HG02798 (cell line): Measurements from ENCODE around the gene COX7A2L.
"Not testable (repeated sequence)": the region's sequence is repeated elsewhere in the genome, so short reads cannot be mapped to it uniquely, and the experiment has no call there.

Experiments used
- ATAC-seq: cut with Tn5 transposase; IDR thresholded peaks from one replicate; pipeline ENCODE4 v1.9.1; 2021; ENCODE audit warnings: mild to moderate bottlenecking; ENCODE audit not compliant: unreplicated experiment, poor library complexity

Gene COX7A2L

DNA sequence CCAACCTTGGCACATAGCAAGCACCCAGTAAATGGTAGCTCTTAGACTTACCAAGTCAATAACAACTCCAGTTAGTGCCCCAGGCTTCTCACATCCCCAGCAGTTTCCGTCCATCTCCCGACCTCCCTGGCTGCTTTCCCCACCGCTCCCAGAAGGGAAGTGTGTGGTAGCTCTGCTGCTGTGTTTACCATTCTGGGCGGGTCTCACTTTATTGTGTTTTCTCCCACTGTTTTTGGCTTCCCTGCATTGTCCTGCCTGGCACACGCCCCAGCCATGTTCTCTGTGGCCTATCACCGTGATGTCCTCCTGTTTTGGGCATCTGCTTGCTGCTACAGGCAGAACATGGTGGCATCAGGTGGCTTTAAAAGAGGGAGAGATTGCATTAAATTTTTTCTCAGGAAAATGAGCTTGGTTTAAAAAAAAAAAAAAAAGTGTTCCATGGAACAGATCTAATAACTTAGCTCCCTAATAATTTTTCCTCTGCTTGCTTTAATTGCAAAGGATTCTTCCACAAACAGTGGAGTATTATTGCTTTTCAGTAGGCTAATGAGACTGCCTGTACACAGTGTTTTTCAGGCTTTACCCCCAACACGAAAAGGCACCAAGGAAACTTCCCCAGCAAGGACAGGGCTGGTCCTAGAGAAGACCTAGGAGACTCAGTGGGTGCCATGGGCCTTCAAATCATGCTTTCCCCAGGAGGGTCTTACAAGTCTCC is 8.0 kb upstream of the COX7A2L start:
- no peak for ATAC-seq

DNA sequence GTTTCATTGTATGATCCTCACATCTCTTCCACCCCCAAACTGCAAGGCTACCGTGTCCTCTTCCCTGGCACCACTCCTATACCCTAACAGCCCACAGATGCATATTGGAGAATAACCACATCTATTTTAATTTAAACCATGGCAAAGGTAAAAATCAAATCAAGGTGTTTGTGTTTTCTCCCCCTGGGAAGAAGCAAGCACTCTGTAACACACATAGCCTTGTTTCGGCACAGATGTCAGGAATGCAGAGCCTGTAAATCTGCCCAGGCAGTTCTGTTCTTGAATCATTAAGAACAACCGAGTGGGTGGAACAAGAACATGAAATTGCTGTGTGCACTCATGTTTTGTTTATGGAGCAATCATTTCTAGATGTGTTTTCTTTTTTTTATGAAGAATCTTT is 6.8 kb upstream of the COX7A2L start:
- ATAC-seq, result no peak

DNA sequence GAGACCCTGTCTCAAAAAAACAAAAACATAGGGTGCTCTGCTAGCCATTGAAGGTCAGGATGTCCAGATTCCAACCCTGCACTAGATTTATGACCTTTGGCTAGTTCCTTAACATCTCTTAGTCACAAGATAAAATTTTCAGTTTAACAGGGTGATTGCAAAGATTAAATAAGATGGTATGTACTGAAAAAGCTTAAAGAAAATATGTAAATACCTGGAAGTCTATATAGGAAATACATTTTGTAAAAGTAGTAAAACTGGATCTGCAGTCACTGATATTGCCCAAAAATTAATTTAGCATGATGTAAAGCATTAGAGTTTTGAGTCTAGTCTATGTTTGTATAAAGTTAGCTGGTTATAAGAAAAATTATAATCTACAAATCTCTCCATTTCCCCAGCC is 5.4 kb upstream of the COX7A2L start:
- no peak for ATAC-seq

DNA sequence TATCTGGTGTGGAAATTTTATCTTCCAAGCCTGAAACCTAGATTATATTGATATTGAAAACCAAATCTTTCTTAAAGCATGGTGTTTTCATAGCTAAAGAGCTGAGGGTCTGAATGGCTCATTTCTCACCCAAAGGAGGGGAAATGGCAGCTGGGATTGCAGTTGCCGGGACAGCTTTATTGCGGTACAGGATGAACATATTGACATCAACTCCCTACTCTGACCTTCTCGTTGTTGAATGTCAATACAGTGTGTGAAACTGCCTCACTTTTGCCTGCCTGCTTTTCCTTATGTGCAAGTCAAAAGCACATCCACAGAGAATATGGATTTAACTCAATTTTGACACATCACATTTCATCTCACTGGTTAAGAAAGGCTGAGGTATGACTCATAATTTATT is 3.6 kb upstream of the COX7A2L start:
- no peak for ATAC-seq

DNA sequence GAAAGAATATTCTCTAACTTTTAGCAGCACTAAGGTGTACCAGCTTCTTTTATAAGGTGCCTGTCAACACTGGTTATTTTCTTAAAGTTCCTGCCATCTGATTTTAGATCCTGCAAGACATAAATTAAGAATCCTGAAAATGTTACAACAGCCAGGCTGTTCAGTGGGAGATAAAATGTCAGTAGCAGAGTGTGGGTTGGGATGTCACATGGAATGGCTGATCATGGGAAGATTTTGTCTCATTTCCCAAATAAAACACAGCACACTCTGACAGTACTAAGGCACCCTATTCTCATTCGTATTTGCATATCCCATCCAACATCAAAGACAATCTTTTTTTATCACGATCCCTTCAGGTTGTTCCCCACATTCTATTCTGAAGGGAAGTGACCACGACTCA is 2.4 kb upstream of the COX7A2L start:
- ATAC-seq, result no peak

DNA sequence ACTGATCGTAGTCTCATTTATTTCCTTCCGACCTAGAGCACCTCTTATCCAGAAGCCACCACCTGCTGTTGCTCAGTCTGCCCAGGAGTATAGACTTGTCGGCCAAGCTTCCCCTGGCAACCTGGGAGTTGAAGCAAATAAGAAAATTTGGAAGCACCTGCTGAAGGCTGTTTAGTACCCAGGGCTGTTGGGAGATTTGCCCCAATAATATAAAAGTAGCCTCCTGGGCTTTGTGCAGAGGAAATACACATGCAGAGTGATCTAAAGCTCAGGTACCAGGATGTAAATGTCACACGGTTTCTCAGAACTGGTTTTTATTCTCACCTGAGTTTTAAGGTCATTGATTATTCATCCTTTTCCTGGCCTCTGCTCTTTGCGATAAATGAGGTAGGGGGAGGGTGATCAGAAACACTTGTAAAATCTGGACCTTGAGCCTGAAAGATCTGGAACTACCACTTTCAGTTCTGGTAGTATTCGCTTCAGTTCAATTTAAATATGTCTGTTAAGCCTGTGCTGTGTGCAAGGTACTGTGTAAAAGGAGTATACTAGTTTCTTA is 789 bp upstream of the COX7A2L start:
- no peak for ATAC-seq

DNA sequence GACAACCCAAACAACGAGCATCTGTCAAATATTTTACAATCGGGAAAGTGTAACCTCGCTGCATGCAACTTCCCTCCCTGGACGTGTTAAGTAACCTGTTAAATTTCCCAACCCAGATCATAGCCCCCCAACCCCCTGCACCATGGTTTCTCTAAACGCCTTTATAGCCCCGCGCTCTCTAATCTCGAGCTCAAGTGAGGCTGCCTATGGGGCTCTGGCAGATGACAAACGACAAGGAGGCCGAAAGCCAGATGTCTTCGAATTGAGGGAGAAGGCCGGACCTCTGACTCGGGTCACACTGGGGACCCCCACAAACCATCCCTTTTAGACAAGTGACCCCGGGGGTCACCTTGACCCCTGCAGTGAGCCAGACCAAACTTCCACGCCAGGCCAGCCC is 526 bp downstream of the COX7A2L start:
- no peak for ATAC-seq

DNA sequence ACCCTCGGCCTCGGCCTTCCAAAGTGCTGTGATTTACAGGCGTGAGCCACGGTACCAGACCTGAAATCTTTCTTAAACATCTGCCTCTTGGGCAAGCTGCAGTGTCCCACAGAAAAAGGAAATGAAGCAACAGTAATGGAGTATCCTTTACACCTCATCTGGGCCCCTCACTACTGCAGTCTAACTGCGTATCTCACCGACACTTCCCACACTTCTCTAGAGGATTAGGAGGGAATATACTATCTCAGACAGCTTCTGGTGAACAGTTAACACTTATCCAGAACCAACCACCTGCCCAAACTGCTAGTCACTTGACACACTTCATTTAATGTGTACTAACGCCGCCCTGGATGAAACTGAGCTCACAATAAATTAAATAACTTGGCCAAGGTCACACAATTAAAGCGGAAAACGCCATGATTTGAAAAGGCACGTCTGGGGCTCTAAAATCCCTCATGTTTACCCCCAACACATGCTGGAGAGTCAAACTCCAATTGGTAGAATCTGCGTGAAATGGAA is 993 bp downstream of the COX7A2L start:
- ATAC-seq, result no peak

DNA sequence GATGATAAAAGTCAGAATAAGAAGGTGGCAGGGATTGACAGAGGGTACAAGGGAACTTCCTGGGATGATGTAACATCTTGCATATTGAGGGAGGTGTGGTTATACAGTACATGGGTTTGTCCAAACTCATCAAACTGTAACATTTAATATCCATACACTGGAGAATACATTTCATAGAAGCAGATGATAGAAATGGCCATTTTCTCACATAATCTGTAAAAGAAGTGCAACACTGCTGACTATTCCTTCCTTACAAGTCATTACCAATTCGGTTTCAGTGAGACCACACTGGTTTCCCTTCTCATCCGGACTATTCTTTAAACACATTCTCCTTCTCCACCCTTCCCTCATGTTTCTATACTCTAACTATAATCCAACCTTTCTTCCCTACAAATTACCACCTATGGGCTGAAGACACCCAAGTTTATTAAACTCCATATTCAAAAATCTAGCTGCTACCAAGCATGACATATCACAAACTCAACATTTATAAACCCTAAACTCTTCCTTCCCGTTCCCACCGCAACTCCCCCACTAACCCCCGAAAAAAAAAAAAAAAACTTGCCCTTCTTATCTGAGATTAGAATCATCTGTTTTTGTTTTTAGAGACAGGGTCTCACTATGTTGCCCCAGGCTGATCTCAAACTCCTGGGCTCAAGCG is 1.6 kb downstream of the COX7A2L start:
- no peak for ATAC-seq

DNA sequence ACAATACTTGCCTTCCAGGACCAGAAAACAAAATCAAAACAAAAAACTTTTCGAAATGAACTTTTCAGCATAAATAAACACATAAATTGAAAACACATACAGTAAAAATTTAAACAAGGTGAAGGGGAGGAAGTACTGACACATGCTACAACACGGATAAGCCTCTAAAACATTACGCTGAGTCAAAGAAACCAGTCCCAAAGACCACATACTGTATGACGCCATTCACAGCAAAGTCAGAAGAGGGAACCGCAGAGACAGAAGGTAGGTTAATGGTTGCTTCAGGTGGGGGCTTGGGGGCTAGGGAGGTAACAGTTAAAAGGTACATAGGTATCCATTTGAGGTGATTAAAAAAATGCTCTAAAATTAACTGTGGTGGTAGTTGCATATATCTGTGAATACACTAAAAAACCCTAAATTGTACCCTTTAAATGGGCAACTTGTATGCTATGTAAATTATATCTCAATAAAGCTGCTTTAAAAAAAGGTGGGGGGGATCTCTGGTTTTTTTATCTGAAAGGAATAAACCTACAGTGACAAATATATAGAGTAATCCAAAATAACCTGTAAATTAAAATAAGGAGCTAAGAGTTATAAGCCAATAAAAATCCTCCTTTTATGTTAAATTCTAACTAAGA is 7.1 kb downstream of the COX7A2L start:
- no peak for ATAC-seq

DNA sequence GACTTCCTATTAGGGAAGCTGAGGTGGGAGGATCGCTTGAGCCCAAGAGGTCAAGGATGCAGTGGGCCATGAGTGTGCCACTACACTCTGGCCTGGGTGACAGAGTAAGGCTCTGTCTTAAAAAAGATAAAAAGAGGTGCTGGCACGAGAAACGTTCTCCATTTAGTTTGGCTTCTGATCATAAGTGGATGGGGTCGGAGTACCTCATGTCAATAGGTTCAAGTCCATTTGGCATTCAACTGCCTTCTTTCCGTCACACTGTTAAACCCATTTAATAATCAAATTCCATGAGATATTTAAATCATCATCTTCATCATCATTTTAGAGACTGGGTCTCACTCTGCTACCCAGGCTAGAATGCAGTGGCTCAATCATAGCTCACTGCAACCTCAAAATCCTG is 9.2 kb downstream of the COX7A2L start:
- no peak for ATAC-seq

DNA sequence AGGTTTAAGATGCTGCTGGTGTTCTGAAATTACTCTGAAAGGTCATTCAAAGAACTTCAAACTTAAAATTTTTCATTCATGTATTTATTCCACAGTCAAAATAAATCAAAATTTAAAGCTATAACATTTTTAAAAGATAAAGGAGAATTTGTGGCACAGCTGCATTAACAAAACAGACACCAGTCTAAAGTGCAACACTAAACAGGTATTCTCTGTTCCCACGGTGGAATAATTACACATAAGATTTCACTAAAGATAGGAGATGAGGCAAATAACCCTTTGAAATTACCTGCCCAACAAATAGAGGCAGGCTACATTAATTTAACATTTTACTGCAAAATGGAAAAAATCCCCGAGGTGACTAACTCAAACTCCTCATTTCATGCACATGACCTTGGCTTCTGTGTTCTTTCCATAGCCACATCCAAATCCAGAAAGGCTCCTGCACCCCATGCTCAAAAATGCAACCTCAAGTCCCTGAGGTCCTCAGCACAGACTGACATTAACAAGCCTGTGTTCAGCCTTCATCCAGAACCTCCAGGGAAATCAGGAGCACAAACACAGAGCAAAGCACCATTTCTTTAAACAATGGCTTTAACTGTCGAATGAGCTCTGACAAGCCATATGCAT is 10.5 kb downstream of the COX7A2L start:
- ATAC-seq, result no peak

DNA sequence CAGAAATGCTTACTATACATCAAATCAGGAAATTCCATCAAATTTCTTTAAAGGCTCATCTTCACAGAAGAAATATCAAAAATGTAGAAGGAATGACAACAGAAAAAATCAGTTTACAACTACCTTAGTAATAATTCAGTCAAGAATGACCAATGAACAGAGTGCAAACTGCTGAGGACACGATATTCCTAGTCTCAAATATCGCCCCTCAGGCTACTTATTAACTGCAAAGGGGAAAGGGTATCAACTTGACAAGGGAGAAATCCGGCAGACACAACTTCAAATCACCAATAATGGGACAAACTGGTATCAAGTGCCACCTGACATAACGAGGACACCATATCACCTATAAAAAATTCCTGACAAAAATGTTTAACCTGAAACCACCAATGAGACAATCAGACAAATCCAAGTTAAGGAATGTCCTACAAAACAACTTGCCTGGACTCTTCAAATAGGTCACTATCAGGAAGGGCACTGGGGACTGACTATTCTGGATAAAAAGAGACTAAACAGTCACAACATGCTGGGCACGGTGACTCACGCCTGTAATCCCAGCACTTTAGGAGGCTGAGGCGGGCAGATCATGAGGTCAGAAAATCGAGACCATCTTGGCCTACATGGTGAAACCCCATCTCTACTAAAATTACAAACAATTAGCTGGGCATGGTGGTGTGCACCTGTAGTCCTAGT is 12.8 kb downstream of the COX7A2L start:
- no peak for ATAC-seq

DNA sequence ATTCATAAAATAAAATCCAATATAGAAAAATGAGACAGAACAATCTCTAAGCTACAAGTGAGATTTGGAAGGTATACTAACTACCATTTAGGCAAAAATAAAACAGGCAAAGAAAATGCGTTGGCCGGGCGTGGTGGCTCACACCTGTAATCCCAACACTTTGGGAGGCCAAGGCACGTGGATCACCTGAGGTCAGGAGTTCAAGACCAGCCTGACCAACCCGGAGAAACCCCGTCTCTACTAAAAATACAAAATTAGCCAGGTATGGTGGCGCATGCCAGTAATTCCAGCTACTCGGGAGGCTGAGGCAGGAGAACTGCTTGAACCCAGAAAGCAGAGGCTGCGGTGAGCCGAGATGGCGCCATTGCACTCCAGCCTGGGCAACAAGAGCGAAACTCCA is 13.5 kb downstream of the COX7A2L start:
- ATAC-seq, result not testable (repeated sequence)

DNA sequence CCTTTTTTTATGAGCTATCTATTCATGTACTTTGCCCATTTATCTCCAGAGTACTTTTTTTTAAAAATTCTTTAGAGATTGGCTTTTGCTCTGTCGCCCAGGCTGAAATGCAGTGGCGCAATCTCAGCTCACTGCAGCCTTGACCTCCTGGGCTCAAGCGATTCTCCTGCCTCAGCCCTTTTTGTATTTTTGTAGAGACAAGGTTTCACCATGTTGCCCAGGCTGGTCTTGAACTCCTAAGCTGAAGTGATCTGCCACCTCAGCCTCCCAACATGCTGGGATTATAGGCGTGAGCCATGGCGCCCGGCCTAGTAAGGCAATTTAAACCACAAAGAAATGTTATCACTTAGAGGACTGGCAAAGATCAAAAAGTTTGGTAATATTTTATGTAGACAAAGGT is 14.2 kb downstream of the COX7A2L start:
- not testable (repeated sequence) for ATAC-seq

DNA sequence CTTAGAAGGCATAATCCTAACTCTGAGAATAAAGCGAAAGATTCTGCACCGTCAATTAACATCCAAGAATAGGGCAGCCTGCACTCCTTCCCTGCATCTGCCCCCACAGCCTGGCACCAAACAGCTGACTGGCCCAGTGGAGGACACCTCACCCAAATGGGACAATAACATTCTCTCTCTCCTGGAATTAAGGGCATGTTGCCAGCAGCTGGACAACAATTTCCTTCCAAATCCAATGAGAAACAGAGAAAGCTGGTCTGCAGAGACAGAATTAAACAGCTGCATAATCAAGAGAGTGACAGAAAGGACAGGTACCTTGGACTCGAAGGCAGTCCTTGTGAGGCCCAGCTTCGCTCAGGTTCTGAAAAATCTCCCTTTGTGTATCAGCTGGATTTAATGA is 15.0 kb downstream of the COX7A2L start:
- ATAC-seq, result no peak

DNA sequence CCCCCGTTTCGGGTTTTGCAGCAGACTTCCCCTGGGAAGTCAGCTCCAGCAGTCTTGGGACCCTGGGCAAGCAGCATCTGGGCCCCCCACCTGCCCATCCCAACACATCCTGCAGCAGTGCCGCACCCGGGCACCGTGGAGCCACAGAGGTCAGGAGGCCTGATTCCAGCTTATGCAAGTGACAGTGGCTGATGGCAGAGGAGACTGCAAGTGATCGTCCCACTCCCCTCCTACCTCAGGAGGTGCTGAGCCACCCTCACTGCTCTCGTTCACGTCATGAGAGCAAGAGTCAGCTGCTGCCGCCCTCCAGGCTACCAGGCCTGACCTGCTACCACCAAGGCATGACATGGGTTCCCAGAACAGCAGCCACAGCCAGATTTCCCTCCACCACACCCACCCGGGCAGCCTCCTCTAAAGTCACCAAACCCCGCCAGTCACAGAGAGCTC is 18.2 kb downstream of the COX7A2L start:
- ATAC-seq, result no peak

DNA sequence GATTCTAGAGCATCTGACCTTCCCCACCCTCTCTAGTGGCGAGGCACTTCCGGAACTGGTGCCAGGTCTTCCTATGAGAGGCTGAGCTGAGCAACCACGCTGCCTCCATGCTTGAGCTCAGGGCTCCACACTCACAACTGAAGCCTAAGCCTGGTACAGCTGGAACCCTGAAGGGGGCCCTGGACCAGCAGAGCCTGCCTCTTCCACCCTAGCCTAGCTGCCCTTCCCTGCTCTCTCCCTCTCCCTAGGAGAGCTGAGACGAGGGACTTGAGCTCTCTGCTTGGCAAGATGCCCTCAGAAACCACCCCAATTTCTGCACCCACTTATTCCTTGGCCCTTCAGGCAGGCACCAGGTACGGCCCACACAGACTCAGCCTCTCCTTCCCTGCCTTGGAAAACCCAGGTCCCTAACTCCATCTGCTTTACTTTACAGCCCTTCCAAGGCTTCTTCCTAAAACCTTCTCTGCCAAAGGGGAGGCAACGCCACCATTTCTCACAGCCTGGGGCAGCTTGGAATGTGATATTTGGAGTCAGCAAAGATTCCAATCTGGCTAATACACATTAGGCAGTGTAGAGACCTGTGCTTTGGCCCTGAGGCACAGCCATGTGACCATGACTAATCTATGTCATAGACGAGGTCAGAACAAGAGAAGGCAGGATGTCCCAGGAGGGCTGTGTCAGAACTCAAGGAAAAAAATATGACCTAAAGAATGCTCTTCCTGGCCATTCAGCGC is 18.8 kb downstream of the COX7A2L start:
- peak; percentile 69 for ATAC-seq

DNA sequence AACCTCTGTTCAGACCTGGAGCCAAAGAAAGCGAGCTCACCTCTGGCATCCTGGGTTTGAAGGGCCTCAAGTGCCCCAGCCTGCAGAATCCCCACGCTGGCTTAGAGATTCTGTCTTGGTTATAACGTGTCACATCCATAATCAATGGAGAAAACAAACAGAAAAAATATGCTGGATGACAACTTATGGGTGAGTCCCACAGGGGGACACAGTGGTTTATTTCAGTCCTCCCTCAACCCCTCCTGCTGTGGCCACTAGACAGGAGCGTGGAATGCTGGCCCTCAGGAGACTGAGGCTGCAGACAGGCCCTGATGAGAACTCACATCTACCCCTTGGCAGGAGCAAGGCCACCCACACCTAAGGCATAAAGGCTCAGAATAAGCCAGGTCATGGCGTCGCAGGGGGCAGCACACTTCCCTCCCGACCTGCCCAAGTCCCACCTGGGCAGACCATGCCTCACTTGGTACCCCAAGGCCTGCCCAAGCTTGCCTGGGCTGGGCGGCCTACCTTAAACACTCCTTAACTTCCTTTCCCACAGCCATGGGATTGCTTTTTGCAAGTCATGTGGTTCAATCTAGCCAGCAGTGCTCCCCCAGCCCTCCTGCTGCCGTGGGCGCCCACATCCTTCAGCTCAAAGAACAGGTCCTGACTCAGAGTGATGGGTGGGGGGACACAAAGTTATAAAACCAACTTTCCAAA is 19.9 kb downstream of the COX7A2L start:
- no peak for ATAC-seq
